GM13976 (cell line): ENCODE measurements around the gene SUDS3.

Experiments
- DNase-seq: peaks from one replicate; pipeline ENCODE4 v3.0.0; 2012; ENCODE audit warnings: low spot score
- in situ Hi-C: fragments of 300-500 bp; cut with MboI; formaldehyde crosslinking; loops from one replicate; pipeline ENCODE4 v1.12.0; 2022; ENCODE audit warnings: low sequenced_read_pairs, mixed read lengths, inconsistent platforms; ENCODE audit not compliant: unreplicated experiment
- TF ChIP-seq, protein P1 (sequence below): IDR thresholded peaks from 2 replicates; pipeline ENCODE4 v1.5.1; 2012; ENCODE audit warnings: borderline replicate concordance, mild to moderate bottlenecking; ENCODE audit not compliant: insufficient read depth; ENCODE audit errors: extremely low read depth, missing control alignments, control extremely low read depth

The SUDS3 gene

DNA sequence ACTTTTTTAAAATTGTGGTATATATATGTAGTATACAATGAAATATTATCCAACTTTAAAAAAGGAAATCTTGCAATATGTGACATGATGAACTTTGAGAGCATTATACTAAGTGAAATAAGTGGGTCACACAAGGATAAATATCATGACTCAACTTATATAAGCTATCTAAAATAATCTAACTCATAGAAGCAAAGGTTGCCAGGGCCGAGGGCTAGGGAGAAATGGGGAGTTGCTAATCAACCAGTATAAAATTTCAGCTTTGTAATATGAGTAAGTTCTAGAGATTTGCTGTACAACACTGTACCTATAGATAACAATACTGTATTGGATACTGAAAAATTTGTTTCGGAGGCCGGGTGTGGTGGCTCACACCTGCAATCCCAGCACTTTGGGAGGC lies 42.1 kb upstream of the SUDS3 start:
- in situ Hi-C loops: no loop called here
- TF ChIP-seq, protein P1, sequence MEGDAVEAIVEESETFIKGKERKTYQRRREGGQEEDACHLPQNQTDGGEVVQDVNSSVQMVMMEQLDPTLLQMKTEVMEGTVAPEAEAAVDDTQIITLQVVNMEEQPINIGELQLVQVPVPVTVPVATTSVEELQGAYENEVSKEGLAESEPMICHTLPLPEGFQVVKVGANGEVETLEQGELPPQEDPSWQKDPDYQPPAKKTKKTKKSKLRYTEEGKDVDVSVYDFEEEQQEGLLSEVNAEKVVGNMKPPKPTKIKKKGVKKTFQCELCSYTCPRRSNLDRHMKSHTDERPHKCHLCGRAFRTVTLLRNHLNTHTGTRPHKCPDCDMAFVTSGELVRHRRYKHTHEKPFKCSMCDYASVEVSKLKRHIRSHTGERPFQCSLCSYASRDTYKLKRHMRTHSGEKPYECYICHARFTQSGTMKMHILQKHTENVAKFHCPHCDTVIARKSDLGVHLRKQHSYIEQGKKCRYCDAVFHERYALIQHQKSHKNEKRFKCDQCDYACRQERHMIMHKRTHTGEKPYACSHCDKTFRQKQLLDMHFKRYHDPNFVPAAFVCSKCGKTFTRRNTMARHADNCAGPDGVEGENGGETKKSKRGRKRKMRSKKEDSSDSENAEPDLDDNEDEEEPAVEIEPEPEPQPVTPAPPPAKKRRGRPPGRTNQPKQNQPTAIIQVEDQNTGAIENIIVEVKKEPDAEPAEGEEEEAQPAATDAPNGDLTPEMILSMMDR: no peak
- no peak for DNase-seq

DNA sequence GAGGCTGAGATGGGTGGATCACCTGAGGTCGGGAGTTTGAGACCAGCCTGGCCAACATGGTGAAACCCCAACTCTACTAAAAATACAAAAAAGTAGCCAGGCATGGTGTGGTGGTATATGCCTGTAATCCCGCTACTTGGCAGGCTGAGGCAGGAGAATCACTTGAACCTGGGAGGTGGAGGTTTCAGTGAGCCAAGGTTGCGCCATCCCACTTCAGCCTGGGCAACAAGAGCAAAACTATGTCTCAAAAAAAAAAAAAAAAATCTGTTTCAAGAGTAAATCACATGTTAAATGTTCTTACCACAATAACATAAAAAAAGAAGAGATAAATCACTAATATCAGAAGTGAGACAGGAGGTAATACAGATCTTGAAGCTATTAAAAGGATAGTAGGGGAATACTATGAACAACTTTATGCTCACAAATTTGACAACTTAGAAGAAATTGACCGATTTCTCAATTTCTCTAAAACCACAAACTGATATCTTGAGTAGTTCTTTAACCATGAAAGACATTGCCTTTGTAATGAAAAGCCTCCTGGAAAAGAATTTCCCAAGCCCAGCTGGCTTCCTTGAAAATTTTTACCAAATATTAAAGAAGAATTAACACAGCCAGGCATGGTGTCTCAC lies 41.3 kb upstream of the SUDS3 start:
- in situ Hi-C loops: no loop called here
- no peak for DNase-seq
- TF ChIP-seq, protein P1: no peak

DNA sequence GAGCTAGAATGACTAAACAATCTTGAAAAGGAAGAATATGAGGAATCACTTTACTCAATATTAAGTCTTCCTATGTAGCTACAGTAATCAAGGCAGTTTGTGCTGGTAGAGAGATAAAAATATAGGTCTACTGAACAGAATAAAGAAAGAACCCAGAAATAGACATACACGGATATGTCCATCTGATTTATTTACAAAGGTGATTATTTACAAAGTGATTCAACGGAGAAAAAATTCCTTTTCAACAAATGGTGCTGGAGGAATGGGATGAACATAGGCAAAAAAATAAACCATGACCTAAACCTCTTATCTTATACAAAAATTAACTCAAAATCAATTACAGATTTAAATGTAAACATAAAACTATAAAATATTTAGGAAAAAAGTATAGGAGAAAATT lies 40.2 kb upstream of the SUDS3 start:
- in situ Hi-C loops: no loop called here
- no peak for DNase-seq
- TF ChIP-seq, protein P1: no peak

DNA sequence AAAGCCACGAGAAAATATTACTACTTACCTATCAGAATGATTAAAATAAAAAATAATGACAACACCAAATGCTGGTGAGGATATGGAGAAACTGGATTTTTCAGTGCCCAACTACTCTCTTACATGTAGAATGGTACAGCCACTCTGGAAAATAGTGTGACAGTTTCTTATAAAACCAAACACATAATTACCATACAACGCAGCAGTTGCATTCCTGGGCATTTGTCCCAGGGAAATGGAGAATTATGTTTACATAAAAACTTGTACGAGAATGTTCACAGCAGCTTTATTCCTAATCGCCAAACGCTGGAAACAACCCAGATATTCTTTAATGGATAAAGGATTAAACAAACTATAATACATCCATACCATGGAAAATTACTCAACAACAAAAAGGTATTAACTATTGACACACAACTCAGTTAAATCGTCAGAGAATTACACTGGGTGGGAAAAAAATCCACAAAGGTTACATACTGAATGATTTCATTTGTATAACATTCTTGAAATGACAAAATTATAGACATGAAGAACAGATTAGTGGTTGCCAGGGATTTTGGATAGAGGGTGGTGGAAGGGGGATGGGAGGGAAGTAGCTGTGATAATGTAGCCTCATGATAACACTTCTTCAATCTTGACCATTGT lies 39.0 kb upstream of the SUDS3 start:
- in situ Hi-C loops: no loop called here
- TF ChIP-seq, protein P1: no peak
- DNase-seq: no peak

DNA sequence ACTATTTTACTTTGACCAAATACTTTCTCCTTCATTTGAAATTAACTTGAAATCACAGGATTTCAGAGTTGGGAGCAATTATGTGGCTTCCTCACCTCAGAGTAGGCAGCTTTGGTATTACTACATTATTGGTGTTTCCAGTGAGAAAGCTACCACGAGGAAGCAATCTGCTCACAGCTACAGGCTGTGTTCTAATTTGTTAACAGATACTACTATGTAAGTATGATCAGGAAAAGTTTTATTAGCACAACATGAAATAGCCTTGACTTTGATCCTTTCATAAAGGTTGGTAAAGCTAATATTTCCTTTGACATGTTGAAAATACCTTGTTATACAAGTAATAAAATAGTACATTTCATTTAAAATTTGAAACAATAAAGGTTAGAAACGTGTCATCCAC lies 34.3 kb upstream of the SUDS3 start:
- in situ Hi-C loops: no loop called here
- TF ChIP-seq, protein P1: no peak

DNA sequence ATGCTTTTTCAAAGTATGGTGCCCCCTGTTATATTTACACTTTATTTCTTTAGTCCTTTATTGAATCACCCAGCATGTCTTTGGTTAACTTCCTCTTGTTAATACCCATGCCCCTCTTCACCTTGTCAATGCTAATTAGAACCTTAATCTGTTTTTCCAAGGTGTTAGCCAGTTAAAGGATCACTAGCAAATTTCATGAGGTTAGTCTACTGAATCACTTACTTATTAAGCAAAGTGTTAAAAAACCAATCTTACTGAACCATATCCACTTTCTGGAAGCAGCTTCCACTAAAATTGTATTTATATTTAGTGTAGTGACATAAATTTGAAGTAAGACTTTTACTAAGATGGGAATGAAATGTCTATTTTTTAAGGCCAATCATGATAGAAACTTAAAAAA lies 31.5 kb upstream of the SUDS3 start:
- DNase-seq: no peak
- in situ Hi-C loops: no loop called here
- TF ChIP-seq, protein P1: no peak

More for the DNA sequence above, 34.3 kb upstream of the SUDS3 start:
- DNase-seq: no peak
